C4-2B (cell line): ENCODE results near the gene UBE2Q2.
A peak's percentile ranks its signal among the peaks of the same experiment; 100 is the strongest.

Experiments
- ZFX ChIP-seq: fragments of 450-650 bp; IDR thresholded peaks from 2 replicates; pipeline ENCODE4 v1.6.1; 2017
- TF ChIP-seq, protein P1 (sequence below): fragments of 450-650 bp; conservative IDR thresholded peaks from 2 replicates; pipeline ENCODE4 v1.5.1; 2017; ENCODE audit warnings: mild to moderate bottlenecking

DNA sequence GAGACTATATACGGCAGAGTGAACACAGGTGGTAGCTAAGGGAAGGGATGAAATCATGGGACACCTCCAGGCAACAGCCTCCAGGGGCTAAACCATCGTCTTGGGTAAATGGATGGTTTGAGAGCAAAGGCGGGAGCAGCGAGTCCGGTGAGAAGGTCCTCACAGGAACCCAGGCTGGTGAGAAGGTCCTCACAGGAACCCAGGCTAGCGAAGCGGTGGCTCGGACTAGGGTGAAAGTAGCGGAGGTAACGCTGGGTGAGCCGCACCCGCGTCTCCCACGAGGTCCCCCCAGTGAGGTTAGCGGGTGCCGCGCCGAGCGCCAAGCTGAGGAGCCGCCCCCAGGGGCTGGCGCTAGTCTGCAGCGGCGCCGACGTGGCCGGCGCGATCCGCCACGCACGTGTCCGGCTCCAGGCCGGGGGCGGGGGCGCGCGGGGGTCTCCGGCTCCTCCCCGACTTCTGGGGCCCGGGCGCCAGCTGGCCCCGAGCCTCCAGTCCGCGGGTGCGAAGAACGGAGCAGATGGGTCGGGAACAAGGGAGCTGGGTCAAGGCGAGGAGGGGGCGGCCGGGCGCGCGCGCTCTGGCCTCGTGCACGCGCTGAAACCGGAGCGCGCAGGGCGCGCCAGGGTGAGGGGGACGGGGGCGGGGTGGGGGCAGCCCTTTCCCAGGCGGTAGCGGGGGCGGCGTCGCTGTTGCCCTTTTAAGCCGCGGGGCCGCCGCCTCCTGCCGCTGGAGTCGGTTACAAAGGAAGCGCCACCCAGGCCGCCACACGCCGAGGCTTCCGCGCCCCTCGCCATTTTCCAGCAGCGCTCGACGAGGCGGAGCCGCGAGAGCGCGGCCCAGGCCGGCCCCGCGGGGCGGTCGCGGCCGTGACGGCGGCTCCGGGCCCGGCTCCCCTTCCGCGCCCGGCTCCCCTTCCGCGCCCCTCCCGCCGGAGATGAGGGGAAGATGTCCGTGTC lies at the start of gene UBE2Q2:
- TF ChIP-seq, protein P1, sequence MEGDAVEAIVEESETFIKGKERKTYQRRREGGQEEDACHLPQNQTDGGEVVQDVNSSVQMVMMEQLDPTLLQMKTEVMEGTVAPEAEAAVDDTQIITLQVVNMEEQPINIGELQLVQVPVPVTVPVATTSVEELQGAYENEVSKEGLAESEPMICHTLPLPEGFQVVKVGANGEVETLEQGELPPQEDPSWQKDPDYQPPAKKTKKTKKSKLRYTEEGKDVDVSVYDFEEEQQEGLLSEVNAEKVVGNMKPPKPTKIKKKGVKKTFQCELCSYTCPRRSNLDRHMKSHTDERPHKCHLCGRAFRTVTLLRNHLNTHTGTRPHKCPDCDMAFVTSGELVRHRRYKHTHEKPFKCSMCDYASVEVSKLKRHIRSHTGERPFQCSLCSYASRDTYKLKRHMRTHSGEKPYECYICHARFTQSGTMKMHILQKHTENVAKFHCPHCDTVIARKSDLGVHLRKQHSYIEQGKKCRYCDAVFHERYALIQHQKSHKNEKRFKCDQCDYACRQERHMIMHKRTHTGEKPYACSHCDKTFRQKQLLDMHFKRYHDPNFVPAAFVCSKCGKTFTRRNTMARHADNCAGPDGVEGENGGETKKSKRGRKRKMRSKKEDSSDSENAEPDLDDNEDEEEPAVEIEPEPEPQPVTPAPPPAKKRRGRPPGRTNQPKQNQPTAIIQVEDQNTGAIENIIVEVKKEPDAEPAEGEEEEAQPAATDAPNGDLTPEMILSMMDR = no peak
- peak; percentile 87 for TF ChIP-seq ZFX
